Measurements from ENCODE around the gene EVX2.

EVX2 gene

GRCh38 chr2:176066645-176067588 lies 16.8 kb downstream of the EVX2 start:
- no peak for DNase-seq (ENCODE audit: low read depth in 2 of 2)

- no peak for DNase-seq (ENCODE audit: low read depth in 2 of 2)
Measured at GRCh38 chr2:176063958-176064357, 19.8 kb downstream of the EVX2 start.

DNA sequence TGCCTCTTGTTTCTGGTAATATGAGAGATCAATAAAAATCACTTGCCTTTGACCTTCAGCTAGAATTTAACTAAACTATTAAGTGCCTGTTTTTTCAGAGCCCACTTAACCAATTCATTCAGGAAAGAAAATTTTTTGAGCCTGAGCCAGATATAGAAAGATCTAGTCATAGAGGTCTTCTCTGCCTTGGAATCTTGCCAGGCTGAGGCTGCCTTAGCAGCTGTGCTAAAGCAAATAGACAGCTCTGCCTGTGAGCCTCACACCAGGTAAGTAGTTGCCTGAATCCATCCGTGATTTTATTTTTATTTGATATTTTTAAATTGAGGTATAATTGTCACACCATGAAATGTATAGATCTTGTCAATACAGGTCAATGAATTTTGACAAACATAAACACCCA lies 27.4 kb downstream of the EVX2 start:
- no peak for DNase-seq (ENCODE audit: low read depth in 2 of 2)

- DNase-seq (ENCODE audit: low read depth in 2 of 2) = no peak
Measured at GRCh38 chr2:176039375-176039774, 44.4 kb downstream of the EVX2 start.

DNA sequence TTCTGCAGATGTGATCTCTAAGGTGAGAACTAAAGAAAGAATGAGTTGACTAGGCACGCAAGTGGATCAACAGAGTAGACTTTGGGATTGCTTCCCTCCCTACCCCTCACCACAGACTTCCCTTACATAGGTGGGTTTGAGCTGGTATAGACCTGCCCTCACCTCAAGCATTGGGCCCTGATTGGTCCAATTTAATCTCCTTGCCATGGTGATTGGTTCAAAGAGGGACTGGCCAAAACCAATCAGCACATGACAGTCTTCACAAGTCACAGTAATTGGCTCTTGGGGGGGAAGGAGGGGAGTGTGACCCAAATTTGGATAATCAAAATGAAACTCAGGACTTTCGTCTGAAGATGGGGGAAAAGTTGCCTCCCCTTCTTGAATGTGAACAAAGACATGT lies 45.1 kb downstream of the EVX2 start:
- DNase-seq (ENCODE audit: low read depth in 2 of 2) = no peak

DNA sequence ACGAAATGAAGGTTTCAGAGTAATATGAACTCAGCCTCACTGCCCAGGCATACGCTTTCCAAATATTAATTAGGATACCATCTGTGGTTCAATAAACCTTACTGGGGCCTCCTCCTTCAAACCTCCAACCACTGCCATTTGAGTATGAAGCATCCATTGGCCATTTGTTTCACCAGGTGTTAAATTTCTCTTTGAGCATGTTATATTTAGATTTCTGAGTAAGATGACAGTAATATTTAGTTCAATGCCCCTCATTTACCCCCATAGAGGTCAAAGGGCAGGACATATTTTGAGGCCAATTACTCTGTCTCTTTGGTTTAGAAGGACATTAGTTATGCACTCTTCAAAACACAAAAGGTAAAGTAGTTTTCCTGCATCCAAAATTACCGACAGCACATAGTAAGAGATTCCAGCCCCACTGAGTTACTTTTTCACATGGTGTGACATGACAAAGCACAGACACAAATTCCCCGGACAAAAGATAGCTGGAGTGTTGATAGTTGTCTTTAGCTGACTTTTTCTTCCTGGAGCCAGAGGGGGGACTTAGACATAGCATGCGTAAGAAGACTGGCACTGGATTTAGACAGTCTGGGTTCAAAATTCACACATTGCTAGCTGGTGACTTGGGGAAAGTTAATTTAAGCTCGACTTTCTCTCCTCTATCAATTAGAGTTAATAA lies 48.6 kb downstream of the EVX2 start:
- DNase-seq (ENCODE audit: low read depth in 2 of 2) = no peak

DNA sequence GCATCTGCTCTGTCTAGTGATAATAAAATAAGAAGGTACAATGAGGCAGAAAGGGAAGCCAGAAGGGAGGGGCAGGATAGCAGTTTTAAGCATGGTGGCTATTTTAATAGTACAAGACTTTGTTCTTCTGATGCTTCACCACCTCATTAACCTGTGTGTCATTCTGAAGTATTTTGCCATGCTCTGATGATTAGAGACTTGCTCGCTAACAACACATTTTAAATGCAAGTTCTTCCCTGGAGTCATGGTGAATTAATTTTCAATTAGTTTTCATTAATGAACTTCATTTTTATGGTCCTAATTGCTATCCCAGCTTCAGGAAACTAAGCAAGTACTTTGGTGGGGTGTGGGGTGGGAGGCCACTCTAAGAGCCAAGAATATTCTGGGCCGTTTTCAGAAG lies 56.0 kb downstream of the EVX2 start:
- no peak for DNase-seq (ENCODE audit: low read depth in 2 of 2)

Data from activated CD8-positive, alpha-beta memory T cell treated with anti-CD3 and anti-CD28 coated beads for 4 hours (primary cell).